ENCODE measurements around the gene ARPP21. TPM values are rescaled to one million over a fixed set of nuclear protein-coding genes. Genes with fewer than 3 reads are reported as not detected.

Gene ARPP21
- total RNA-seq, 1 experiment from 2014 or later = not detected

DNA sequence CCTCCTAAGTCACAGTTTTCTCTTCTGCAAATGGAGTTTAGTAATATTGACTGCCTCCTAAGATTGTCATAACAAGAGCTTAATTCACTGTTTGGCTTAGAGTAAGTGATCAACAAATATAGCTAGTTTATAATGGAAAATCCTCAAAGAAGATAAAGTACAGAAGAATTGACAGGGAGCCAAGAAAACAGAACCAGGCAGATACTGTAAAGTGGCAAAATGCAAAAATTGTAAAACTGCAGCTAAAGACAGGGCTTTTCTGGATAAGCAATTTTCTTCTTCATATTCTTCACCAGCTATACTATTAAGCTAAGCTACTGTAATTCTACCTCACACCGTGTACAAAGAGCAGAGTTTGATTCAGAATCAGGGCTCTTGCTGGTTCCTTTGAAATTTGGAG, 148.6 kb downstream of the ARPP21 start (continued):
- TF ChIP-seq HMGA2 (CRISPR knock-in tag; IDR thresholded peaks at IDR 0.05) (no peak), EMX1 (CRISPR knock-in tag; IDR thresholded peaks at IDR 0.05) (no peak), NR3C1 (CRISPR knock-in tag; conservative IDR thresholded peaks at IDR 0.05; ENCODE audit: low read depth) (no peak)
- TF ChIP-seq, protein P1, sequence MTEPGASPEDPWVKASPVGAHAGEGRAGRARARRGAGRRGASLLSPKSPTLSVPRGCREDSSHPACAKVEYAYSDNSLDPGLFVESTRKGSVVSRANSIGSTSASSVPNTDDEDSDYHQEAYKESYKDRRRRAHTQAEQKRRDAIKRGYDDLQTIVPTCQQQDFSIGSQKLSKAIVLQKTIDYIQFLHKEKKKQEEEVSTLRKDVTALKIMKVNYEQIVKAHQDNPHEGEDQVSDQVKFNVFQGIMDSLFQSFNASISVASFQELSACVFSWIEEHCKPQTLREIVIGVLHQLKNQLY (CRISPR knock-in tag; IDR thresholded peaks at IDR 0.05) = no peak

DNA sequence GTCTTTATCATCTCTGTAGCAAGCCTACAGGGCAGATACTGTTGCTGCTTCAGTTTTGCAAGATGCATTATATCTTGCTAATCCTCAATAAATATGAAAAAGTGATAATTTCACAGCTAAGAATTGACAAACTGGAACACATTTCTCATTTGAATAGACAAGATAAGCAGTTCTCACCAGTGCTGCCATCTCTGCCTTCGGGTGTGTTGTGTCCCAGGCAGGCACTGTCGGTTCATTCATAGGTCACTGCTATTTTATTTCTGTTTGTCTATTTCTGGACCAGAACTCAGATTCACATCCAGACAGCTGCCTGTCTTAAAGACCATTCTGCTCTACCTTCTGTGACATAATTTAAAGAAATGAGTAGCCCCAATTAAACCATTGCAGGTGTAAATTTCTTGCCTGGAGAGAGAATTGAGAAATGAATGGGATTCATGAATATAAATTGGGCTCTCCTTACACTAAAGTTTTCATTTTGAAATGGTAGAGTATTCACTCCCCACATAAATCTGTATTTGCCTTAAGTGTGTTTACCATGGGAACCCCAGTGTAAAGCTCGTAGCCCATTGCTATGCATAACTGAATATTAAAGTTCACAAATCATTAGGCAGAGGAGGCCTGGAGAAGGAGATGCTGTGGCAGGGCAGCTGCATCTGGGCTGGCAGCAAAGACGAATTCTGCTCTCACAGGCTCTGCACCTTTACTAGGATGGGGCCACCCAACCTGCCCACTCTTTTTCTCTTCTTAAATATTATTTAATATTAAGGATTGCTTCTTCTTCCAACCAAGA, 149.9 kb downstream of the ARPP21 start:
- Mint-ChIP-seq H3K4me3 (no peak overlapping the region), H3K9me3 (no peaks in the 10 kb centered on the region), H3K36me3 (no peaks in the 10 kb centered on the region), H3K27me3 (ENCODE audit: low read depth) (no peaks in the 10 kb centered on the region), H3K27ac (no peak overlapping the region), H3K4me1 (peaks cover 3% of the 10 kb centered on the region; the same call in 1 of the 2 replicates)
- ChIA-PET POLR2A (no interaction called here), CTCF (no interaction called here)
- DNase-seq (ENCODE audit: low spot score) (no peak), ATAC-seq (no peak)
- TF ChIP-seq, protein P2, sequence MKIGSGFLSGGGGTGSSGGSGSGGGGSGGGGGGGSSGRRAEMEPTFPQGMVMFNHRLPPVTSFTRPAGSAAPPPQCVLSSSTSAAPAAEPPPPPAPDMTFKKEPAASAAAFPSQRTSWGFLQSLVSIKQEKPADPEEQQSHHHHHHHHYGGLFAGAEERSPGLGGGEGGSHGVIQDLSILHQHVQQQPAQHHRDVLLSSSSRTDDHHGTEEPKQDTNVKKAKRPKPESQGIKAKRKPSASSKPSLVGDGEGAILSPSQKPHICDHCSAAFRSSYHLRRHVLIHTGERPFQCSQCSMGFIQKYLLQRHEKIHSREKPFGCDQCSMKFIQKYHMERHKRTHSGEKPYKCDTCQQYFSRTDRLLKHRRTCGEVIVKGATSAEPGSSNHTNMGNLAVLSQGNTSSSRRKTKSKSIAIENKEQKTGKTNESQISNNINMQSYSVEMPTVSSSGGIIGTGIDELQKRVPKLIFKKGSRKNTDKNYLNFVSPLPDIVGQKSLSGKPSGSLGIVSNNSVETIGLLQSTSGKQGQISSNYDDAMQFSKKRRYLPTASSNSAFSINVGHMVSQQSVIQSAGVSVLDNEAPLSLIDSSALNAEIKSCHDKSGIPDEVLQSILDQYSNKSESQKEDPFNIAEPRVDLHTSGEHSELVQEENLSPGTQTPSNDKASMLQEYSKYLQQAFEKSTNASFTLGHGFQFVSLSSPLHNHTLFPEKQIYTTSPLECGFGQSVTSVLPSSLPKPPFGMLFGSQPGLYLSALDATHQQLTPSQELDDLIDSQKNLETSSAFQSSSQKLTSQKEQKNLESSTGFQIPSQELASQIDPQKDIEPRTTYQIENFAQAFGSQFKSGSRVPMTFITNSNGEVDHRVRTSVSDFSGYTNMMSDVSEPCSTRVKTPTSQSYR (CRISPR knock-in tag; IDR thresholded peaks at IDR 0.05) = no peak
- TF ChIP-seq, protein P3, sequence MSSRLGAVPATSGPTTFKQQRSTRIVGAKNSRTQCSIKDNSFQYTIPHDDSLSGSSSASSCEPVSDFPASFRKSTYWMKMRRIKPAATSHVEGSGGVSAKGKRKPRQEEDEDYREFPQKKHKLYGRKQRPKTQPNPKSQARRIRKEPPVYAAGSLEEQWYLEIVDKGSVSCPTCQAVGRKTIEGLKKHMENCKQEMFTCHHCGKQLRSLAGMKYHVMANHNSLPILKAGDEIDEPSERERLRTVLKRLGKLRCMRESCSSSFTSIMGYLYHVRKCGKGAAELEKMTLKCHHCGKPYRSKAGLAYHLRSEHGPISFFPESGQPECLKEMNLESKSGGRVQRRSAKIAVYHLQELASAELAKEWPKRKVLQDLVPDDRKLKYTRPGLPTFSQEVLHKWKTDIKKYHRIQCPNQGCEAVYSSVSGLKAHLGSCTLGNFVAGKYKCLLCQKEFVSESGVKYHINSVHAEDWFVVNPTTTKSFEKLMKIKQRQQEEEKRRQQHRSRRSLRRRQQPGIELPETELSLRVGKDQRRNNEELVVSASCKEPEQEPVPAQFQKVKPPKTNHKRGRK (CRISPR knock-in tag; IDR thresholded peaks at IDR 0.05; ENCODE audit: borderline replicate concordance) = no peak
- TF ChIP-seq, protein P4, sequence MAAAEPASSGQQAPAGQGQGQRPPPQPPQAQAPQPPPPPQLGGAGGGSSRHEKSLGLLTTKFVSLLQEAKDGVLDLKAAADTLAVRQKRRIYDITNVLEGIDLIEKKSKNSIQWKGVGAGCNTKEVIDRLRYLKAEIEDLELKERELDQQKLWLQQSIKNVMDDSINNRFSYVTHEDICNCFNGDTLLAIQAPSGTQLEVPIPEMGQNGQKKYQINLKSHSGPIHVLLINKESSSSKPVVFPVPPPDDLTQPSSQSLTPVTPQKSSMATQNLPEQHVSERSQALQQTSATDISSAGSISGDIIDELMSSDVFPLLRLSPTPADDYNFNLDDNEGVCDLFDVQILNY (CRISPR knock-in tag; IDR thresholded peaks at IDR 0.05) = no peak
- TF ChIP-seq NR2C2 (CRISPR knock-in tag; IDR thresholded peaks at IDR 0.05) = no peak

DNA sequence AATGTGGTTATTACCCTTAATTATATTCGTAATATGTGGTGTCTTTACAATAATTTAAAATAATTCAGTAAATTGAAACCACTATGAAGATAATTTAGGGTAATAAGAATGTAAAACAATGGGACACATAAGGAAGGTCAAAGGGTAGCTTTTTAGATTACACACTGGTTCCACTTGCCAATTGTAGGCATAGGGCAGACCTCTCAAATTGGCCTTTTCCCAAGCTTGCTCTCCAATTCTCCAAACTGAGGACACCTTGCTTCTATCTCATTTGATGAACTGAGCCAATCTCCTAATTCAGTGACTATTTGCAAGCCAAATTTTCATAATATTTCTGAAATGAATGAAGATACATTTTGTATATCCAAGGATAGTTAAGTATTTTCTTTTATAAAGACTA, 151.4 kb downstream of the ARPP21 start:
- Mint-ChIP-seq H3K4me1 (peaks cover 3% of the 10 kb centered on the region; the same call in 1 of the 2 replicates), H3K4me3 (no peak overlapping the region), H3K27me3 (ENCODE audit: low read depth) (no peaks in the 10 kb centered on the region), H3K27ac (no peak overlapping the region), H3K36me3 (no peaks in the 10 kb centered on the region), H3K9me3 (no peaks in the 10 kb centered on the region)
- DNase-seq (ENCODE audit: low spot score) (no peak), ATAC-seq (no peak)
- ChIA-PET CTCF (no interaction called here), POLR2A (no interaction called here)
- TF ChIP-seq, protein P5, sequence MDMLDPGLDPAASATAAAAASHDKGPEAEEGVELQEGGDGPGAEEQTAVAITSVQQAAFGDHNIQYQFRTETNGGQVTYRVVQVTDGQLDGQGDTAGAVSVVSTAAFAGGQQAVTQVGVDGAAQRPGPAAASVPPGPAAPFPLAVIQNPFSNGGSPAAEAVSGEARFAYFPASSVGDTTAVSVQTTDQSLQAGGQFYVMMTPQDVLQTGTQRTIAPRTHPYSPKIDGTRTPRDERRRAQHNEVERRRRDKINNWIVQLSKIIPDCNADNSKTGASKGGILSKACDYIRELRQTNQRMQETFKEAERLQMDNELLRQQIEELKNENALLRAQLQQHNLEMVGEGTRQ (CRISPR knock-in tag; IDR thresholded peaks at IDR 0.05) = no peak
- TF ChIP-seq ZNF232 (CRISPR knock-in tag; IDR thresholded peaks at IDR 0.05) = no peak
- no peak for TF ChIP-seq SOX15 (CRISPR knock-in tag; IDR thresholded peaks at IDR 0.05)
- TF ChIP-seq, protein P6, sequence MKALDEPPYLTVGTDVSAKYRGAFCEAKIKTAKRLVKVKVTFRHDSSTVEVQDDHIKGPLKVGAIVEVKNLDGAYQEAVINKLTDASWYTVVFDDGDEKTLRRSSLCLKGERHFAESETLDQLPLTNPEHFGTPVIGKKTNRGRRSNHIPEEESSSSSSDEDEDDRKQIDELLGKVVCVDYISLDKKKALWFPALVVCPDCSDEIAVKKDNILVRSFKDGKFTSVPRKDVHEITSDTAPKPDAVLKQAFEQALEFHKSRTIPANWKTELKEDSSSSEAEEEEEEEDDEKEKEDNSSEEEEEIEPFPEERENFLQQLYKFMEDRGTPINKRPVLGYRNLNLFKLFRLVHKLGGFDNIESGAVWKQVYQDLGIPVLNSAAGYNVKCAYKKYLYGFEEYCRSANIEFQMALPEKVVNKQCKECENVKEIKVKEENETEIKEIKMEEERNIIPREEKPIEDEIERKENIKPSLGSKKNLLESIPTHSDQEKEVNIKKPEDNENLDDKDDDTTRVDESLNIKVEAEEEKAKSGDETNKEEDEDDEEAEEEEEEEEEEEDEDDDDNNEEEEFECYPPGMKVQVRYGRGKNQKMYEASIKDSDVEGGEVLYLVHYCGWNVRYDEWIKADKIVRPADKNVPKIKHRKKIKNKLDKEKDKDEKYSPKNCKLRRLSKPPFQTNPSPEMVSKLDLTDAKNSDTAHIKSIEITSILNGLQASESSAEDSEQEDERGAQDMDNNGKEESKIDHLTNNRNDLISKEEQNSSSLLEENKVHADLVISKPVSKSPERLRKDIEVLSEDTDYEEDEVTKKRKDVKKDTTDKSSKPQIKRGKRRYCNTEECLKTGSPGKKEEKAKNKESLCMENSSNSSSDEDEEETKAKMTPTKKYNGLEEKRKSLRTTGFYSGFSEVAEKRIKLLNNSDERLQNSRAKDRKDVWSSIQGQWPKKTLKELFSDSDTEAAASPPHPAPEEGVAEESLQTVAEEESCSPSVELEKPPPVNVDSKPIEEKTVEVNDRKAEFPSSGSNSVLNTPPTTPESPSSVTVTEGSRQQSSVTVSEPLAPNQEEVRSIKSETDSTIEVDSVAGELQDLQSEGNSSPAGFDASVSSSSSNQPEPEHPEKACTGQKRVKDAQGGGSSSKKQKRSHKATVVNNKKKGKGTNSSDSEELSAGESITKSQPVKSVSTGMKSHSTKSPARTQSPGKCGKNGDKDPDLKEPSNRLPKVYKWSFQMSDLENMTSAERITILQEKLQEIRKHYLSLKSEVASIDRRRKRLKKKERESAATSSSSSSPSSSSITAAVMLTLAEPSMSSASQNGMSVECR (CRISPR knock-in tag; IDR thresholded peaks at IDR 0.05; ENCODE audit: borderline replicate concordance) = no peak
- TF ChIP-seq ZNF138 (CRISPR knock-in tag; conservative IDR thresholded peaks at IDR 0.05) = no peak

Data from WTC11 (cell line).